Activated naive CD8-positive, alpha-beta T cell treated with anti-CD3 and anti-CD28 coated beads for 36 hours (primary cell): Measurements from ENCODE around the gene MCF2L. TPM values are rescaled to one million over a fixed set of nuclear protein-coding genes. Genes with fewer than 3 reads are reported as not detected.
A peak's percentile ranks its signal among the peaks of the same experiment; 100 is the strongest.

Source experiments
- DNase-seq: peaks from one replicate; pipeline ENCODE4 v3.0.0; 2021
- H3K27ac Mint-ChIP-seq: one replicate; pipeline ENCODE4 v1.8.0; 2022; ENCODE audit warnings: mild to moderate bottlenecking, moderate library complexity, mixed read lengths
- H3K27me3 Mint-ChIP-seq: one replicate; pipeline ENCODE4 v1.8.0; 2022; ENCODE audit warnings: mild to moderate bottlenecking, mixed read lengths
- H3K36me3 Mint-ChIP-seq: one replicate; pipeline ENCODE4 v1.8.0; 2021; ENCODE audit warnings: mild to moderate bottlenecking, mixed read lengths
- H3K4me1 Mint-ChIP-seq: one replicate; pipeline ENCODE4 v1.8.0; 2021; ENCODE audit warnings: mixed read lengths
- H3K4me3 Mint-ChIP-seq: one replicate; pipeline ENCODE4 v1.8.0; 2022; ENCODE audit warnings: mild to moderate bottlenecking, moderate library complexity, mixed read lengths
- H3K9me3 Mint-ChIP-seq: one replicate; pipeline ENCODE4 v1.8.0; 2022; ENCODE audit warnings: mixed read lengths
- total RNA-seq, 2 experiments: library from RNA; stranded (reverse); gene quantifications; one replicate each; pipeline ENCODE4 v1.2.3, GENCODE V29; 2021

Gene MCF2L
- total RNA-seq, 2 experiments from 2014 or later, result 9.3 to 10.7 TPM

- no peaks in the 10 kb centered on the region for H3K36me3 Mint-ChIP-seq
- no peaks in the 10 kb centered on the region for H3K27me3 Mint-ChIP-seq
- H3K4me3 Mint-ChIP-seq, result no peak overlapping the region
- H3K9me3 Mint-ChIP-seq, result no peaks in the 10 kb centered on the region
- H3K4me1 Mint-ChIP-seq, result peaks cover 8% of the 10 kb centered on the region
- no peak for DNase-seq
- no peak overlapping the region for H3K27ac Mint-ChIP-seq
Observed at GRCh38 chr13:112979406-112979902, 10.4 kb downstream of the MCF2L start.

GRCh38 chr13:112980434-112980833 is 11.4 kb downstream of the MCF2L start:
- H3K4me1 Mint-ChIP-seq, result peaks cover 8% of the 10 kb centered on the region
- peak overlapping the region; percentile 37 for H3K4me3 Mint-ChIP-seq
- H3K27me3 Mint-ChIP-seq, result no peaks in the 10 kb centered on the region
- no peak for DNase-seq
- H3K27ac Mint-ChIP-seq, result no peak overlapping the region
- H3K9me3 Mint-ChIP-seq, result no peaks in the 10 kb centered on the region
- H3K36me3 Mint-ChIP-seq, result no peaks in the 10 kb centered on the region

GRCh38 chr13:112981451-112981850 is 12.4 kb downstream of the MCF2L start:
- H3K27ac Mint-ChIP-seq, result no peak overlapping the region
- H3K27me3 Mint-ChIP-seq, result no peaks in the 10 kb centered on the region
- no peak for DNase-seq
- H3K4me1 Mint-ChIP-seq, result peaks cover 8% of the 10 kb centered on the region
- H3K4me3 Mint-ChIP-seq, result no peak overlapping the region
- no peaks in the 10 kb centered on the region for H3K36me3 Mint-ChIP-seq
- no peaks in the 10 kb centered on the region for H3K9me3 Mint-ChIP-seq

GRCh38 chr13:112982281-112983041 is 13.4 kb downstream of the MCF2L start:
- Mint-ChIP-seq H3K27me3 (no peaks in the 10 kb centered on the region), H3K27ac (no peak overlapping the region), H3K9me3 (no peaks in the 10 kb centered on the region), H3K4me3 (no peak overlapping the region), H3K36me3 (no peaks in the 10 kb centered on the region), H3K4me1 (peaks cover 7% of the 10 kb centered on the region)
- DNase-seq, result no peak

GRCh38 chr13:112983042-112983305 is 14.0 kb downstream of the MCF2L start:
- H3K27me3 Mint-ChIP-seq, result no peaks in the 10 kb centered on the region
- DNase-seq, result no peak
- no peak overlapping the region for H3K27ac Mint-ChIP-seq
- H3K4me1 Mint-ChIP-seq, result peaks cover 6% of the 10 kb centered on the region
- no peaks in the 10 kb centered on the region for H3K36me3 Mint-ChIP-seq
- no peaks in the 10 kb centered on the region for H3K9me3 Mint-ChIP-seq
- H3K4me3 Mint-ChIP-seq, result no peak overlapping the region

GRCh38 chr13:112983428-112984196 is 14.6 kb downstream of the MCF2L start:
- H3K27ac Mint-ChIP-seq, result no peak overlapping the region
- H3K4me1 Mint-ChIP-seq, result peaks cover 6% of the 10 kb centered on the region
- no peaks in the 10 kb centered on the region for H3K36me3 Mint-ChIP-seq
- no peaks in the 10 kb centered on the region for H3K9me3 Mint-ChIP-seq
- no peak for DNase-seq
- H3K27me3 Mint-ChIP-seq, result no peaks in the 10 kb centered on the region
- H3K4me3 Mint-ChIP-seq, result no peak overlapping the region

GRCh38 chr13:112984501-112984900 is 15.5 kb downstream of the MCF2L start:
- peaks cover 6% of the 10 kb centered on the region for H3K4me1 Mint-ChIP-seq
- no peaks in the 10 kb centered on the region for H3K9me3 Mint-ChIP-seq
- H3K36me3 Mint-ChIP-seq, result no peaks in the 10 kb centered on the region
- no peak overlapping the region for H3K4me3 Mint-ChIP-seq
- no peak overlapping the region for H3K27ac Mint-ChIP-seq
- no peaks in the 10 kb centered on the region for H3K27me3 Mint-ChIP-seq
- DNase-seq, result no peak

- H3K4me1 Mint-ChIP-seq, result peaks cover 4% of the 10 kb centered on the region
- no peak for DNase-seq
- H3K27ac Mint-ChIP-seq, result no peak overlapping the region
- no peaks in the 10 kb centered on the region for H3K9me3 Mint-ChIP-seq
- peak overlapping the region; percentile 42 for H3K4me3 Mint-ChIP-seq
- H3K27me3 Mint-ChIP-seq, result no peaks in the 10 kb centered on the region
- H3K36me3 Mint-ChIP-seq, result peaks cover 5% of the 10 kb centered on the region
Observed at GRCh38 chr13:112984954-112985802, 16.2 kb downstream of the MCF2L start.

- Mint-ChIP-seq H3K4me1 (peaks cover 1% of the 10 kb centered on the region), H3K27me3 (no peaks in the 10 kb centered on the region), H3K27ac (no peak overlapping the region), H3K4me3 (no peak overlapping the region), H3K36me3 (peaks cover 5% of the 10 kb centered on the region), H3K9me3 (no peaks in the 10 kb centered on the region)
- no peak for DNase-seq
Observed at GRCh38 chr13:112985803-112986408, 16.9 kb downstream of the MCF2L start.

GRCh38 chr13:112986470-112986869 is 17.5 kb downstream of the MCF2L start:
- Mint-ChIP-seq H3K9me3 (no peaks in the 10 kb centered on the region), H3K27ac (no peak overlapping the region), H3K4me3 (no peak overlapping the region), H3K36me3 (peaks cover 5% of the 10 kb centered on the region), H3K27me3 (no peaks in the 10 kb centered on the region), H3K4me1 (peaks cover 1% of the 10 kb centered on the region)
- DNase-seq, result no peak

GRCh38 chr13:112986946-112987681 is 18.1 kb downstream of the MCF2L start:
- no peak for DNase-seq
- Mint-ChIP-seq H3K36me3 (peaks cover 5% of the 10 kb centered on the region), H3K27ac (no peak overlapping the region), H3K4me3 (no peak overlapping the region), H3K27me3 (no peaks in the 10 kb centered on the region), H3K9me3 (no peaks in the 10 kb centered on the region), H3K4me1 (peaks cover 3% of the 10 kb centered on the region)

- Mint-ChIP-seq H3K27ac (no peak overlapping the region), H3K36me3 (peaks cover 5% of the 10 kb centered on the region), H3K27me3 (no peaks in the 10 kb centered on the region), H3K4me1 (peaks cover 6% of the 10 kb centered on the region), H3K4me3 (no peak overlapping the region), H3K9me3 (no peaks in the 10 kb centered on the region)
- DNase-seq, result no peak
Observed at GRCh38 chr13:112987682-112988024, 18.6 kb downstream of the MCF2L start.

- no peak overlapping the region for H3K4me3 Mint-ChIP-seq
- H3K27me3 Mint-ChIP-seq, result no peaks in the 10 kb centered on the region
- no peaks in the 10 kb centered on the region for H3K9me3 Mint-ChIP-seq
- H3K4me1 Mint-ChIP-seq, result peaks cover 4% of the 10 kb centered on the region
- H3K36me3 Mint-ChIP-seq, result peaks cover 5% of the 10 kb centered on the region
- no peak for DNase-seq
- no peak overlapping the region for H3K27ac Mint-ChIP-seq
Observed at GRCh38 chr13:112990783-112991182, 21.8 kb downstream of the MCF2L start.

- H3K4me3 Mint-ChIP-seq, result no peak overlapping the region
- peaks cover 4% of the 10 kb centered on the region for H3K4me1 Mint-ChIP-seq
- no peaks in the 10 kb centered on the region for H3K9me3 Mint-ChIP-seq
- H3K36me3 Mint-ChIP-seq, result peaks cover 5% of the 10 kb centered on the region
- H3K27me3 Mint-ChIP-seq, result no peaks in the 10 kb centered on the region
- H3K27ac Mint-ChIP-seq, result no peak overlapping the region
- DNase-seq, result no peak
Observed at GRCh38 chr13:112991609-112992008, 22.6 kb downstream of the MCF2L start.
